Lower leg skin (tissue), 4 donors: ENCODE data around the gene GNAI2. TPM values are rescaled to one million over a fixed set of nuclear protein-coding genes. Genes with fewer than 3 reads are reported as not detected.

Experiments used
- DNase-seq, 2 donors: peaks; one replicate each; pipeline ENCODE4 v3.0.0-alpha.2; 2019; ENCODE audit warnings: low spot score in 2 of 2
- H3K4me3 ChIP-seq: fragments of 200-600 bp; sonication (generic); 2 replicates; pipeline ENCODE4 v1.5.1; 2017; ENCODE audit warnings: mild to moderate bottlenecking, low read depth; ENCODE audit not compliant: poor library complexity, severe bottlenecking
- POLR2A ChIP-seq, 2 donors: fragments of 450-650 bp; IDR thresholded peaks; one replicate each; pipeline ENCODE4 v1.6.1; 2016 to 2017; ENCODE audit warnings: antibody characterized with exemption in 2 of 2, mild to moderate bottlenecking in 1 of 2, moderate library complexity in 1 of 2
- WGBS, 2 donors: methylation state at CpG; one replicate each; pipeline ENCODE4 v1.1.5; 2018; 5-methylcytosine and 5-hydroxymethylcytosine counted together
- intact Hi-C: fragments of 100-400 bp; cut with DNase I; formaldehyde crosslinking; loops from one replicate; pipeline ENCODE4 v1.15.0; 2023; ENCODE audit warnings: low total_unique reads
- total RNA-seq, 4 donors: library from RNA; depleted of rRNA; stranded (reverse); fragments of >200 nt; gene quantifications; one replicate each; pipeline ENCODE4 v1.1.0, GENCODE V29; 2016
- TF ChIP-seq, protein P1 (sequence below), 3 donors: fragments of 450-650 bp; IDR thresholded peaks; one replicate each; pipeline ENCODE4 v1.5.1; 2016; ENCODE audit warnings: antibody characterized with exemption in 3 of 3, mild to moderate bottlenecking in 3 of 3, moderate library complexity in 2 of 3

The GNAI2 gene
- 100 to 1,000 TPM in 1 of 4 donors, 10 to 100 TPM in 3; 56.5 to 123 (median 74.8) TPM for total RNA-seq

DNA sequence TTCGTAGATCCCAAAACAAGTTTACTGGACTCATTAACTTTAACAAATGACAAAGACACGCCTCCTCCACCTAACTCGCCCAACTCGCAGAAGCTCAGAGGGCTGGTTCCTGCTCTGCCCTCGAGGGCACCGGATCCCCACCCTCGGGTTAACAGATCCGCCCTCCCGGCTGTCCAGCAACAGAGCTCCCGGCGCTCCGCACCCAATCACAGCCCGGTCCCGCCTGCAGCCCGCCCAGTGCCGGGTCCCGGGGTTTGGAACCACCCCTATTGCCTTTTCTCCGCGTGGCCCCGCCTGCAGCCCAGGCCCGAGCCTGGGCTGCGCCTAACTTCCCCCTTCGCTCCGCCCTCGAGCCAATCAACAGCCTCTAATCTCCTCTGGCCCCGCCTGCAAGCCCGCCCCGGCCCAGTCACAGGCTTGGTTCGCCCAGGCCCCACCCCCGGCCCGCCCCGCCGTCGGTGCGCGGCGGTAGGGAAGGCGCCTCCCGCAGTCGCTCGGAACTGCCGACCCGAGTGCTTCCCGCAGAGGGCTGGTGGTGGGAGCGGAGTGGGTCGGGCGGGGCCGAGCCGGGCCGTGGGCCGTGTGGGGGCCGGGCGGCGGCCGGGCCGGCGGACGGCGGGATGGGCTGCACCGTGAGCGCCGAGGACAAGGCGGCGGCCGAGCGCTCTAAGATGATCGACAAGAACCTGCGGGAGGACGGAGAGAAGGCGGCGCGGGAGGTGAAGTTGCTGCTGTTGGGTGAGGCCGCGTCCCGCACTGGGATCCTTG, at the start of gene GNAI2:
GNAI2 (plus strand) TSS at position 489 of the 768 bp plus-strand sequence; CDS start at position 621, 132 bp downstream.
- DNase-seq, result peak; percentile 98 to 100
- intact Hi-C loops, result no loop called here
- WGBS, 2 donors, result 1 to 2% methylated on average over 62 to 75 of the region's 75 CpGs
- TF ChIP-seq, protein P1, sequence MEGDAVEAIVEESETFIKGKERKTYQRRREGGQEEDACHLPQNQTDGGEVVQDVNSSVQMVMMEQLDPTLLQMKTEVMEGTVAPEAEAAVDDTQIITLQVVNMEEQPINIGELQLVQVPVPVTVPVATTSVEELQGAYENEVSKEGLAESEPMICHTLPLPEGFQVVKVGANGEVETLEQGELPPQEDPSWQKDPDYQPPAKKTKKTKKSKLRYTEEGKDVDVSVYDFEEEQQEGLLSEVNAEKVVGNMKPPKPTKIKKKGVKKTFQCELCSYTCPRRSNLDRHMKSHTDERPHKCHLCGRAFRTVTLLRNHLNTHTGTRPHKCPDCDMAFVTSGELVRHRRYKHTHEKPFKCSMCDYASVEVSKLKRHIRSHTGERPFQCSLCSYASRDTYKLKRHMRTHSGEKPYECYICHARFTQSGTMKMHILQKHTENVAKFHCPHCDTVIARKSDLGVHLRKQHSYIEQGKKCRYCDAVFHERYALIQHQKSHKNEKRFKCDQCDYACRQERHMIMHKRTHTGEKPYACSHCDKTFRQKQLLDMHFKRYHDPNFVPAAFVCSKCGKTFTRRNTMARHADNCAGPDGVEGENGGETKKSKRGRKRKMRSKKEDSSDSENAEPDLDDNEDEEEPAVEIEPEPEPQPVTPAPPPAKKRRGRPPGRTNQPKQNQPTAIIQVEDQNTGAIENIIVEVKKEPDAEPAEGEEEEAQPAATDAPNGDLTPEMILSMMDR (IDR thresholded peaks at IDR 0.05), result no peak
- TF ChIP-seq POLR2A (IDR thresholded peaks at IDR 0.05), result peak in 1 of 2 donors; percentile 53
- peak within 1 kb of the TSS; percentile 65 for H3K4me3 ChIP-seq

DNA sequence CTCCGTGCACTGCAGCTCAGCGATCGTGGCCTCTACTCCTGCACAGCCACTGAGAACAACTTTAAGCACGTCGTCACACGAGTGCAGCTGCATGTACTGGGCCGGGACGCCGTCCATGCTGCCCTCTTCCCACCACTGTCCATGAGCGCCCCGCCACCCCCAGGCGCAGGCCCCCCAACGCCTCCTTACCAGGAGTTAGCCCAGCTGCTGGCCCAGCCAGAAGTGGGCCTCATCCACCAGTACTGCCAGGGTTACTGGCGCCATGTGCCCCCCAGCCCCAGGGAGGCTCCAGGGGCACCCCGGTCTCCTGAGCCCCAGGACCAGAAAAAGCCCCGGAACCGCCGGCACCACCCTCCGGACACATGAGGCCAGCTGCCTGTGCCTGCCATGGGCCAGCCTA, 48.3 kb upstream of the GNAI2 start:
- 89% methylated on average over 18 to 19 of the region's 19 CpGs for WGBS, 2 donors
- H3K4me3 ChIP-seq, result no peak overlapping the region
- intact Hi-C loops, result loop anchor here (2.0 kb wide), 1 partner anchor 67 kb away; no protein-coding TSS in a partner anchor
- no peak for DNase-seq
- TF ChIP-seq, protein P1 (IDR thresholded peaks at IDR 0.05), result no peak
- TF ChIP-seq POLR2A (IDR thresholded peaks at IDR 0.05), result no peak

DNA sequence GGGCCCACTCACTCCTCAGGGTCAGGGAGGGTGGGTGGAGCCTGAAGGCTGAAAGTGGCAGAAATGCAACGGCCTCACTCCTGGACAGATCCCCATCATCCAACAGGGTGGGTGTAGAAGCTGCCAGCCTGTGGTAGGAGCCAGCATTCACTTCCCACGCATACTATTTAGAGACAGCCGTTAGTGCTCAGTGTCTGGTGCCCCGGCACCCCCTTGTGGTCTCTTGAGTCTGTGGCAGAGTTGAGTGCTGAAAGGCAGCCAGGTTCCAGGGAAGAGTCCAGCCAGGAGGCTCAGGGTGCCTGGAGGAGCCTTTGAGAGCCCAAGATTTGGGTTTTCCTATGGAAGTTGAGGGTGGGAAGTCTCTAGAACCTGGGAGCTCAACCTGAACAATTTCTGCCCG, 46.7 kb upstream of the GNAI2 start:
- WGBS, 2 donors, result 7 to 14% methylated on average over 5 of the region's 5 CpGs
- H3K4me3 ChIP-seq, result no peak overlapping the region
- TF ChIP-seq POLR2A (IDR thresholded peaks at IDR 0.05), result no peak
- TF ChIP-seq, protein P1 (IDR thresholded peaks at IDR 0.05), result peak in 1 of 3 donors; percentile 63
- intact Hi-C loops, result loop anchor here (2.0 kb wide), 1 partner anchor 68 kb away; no protein-coding TSS in a partner anchor
- peak; percentile 62 to 93 for DNase-seq

DNA sequence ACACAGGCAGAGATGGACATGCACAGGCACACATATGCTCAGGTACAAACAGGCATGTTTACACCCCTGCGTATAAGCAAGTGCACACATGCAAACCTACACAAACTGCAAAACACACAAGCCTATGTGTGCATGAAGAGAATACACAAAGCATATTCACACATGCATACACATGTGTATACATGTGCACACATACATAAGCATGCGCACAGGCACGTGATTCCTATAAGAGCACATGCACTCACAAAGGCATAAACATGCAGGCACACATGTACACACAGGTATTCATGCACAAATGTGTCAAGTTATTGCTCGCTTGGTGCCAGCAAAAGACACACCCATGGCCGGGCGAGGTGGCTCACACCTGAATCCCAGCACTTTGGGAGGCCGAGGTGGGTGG, 46.0 kb upstream of the GNAI2 start:
- intact Hi-C loops, result loop anchor here (2.0 kb wide), 1 partner anchor 69 kb away; no protein-coding TSS in a partner anchor
- 53 to 57% methylated on average over 7 of the region's 7 CpGs for WGBS, 2 donors
- H3K4me3 ChIP-seq, result no peak overlapping the region
- TF ChIP-seq POLR2A (IDR thresholded peaks at IDR 0.05), result no peak
- TF ChIP-seq, protein P1 (IDR thresholded peaks at IDR 0.05), result no peak
- no peak for DNase-seq

DNA sequence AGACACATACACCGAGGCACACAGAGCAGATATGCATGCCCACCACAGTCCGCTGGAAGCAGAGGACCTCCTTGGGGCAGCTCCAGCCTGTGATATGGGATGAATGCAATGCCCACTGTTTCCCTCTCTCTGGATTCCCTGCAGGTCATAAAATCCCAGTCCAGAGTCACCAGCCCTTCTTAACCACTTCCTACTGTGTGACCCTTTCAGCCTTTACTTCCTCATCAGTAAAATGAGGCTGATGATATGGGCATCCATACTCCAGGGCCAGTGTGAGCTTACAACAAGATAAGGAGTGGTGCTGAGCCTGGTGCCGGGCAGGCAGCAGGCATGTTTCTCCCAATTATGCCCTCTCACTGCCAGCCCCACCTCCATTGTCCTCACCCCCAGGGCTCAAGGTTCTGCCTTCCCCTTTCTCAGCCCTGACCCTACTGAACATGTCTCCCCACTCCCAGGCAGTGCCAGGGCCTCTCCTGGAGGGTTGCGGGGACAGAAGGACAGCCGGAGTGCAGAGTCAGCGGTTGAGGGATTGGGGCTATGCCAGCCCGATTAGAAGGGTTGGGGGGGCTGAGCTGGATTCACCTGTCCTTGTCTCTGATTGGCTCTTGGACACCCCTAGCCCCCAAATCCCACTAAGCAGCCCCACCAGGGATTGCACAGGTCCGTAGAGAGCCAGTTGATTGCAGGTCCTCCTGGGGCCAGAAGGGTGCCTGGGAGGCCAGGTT, 44.9 kb upstream of the GNAI2 start, which contains the start of gene GNAT1:
GNAT1 (plus strand) TSS at position 675 of the 725 bp plus-strand sequence. CDS start 116 bp downstream, outside the sequence.
- H3K4me3 ChIP-seq, result no peak within 1 kb of the TSS
- intact Hi-C loops, result no loop called here
- WGBS, 2 donors, result 68 to 69% methylated on average over 8 of the region's 8 CpGs
- TF ChIP-seq POLR2A (IDR thresholded peaks at IDR 0.05), result no peak
- no peak for DNase-seq

DNA sequence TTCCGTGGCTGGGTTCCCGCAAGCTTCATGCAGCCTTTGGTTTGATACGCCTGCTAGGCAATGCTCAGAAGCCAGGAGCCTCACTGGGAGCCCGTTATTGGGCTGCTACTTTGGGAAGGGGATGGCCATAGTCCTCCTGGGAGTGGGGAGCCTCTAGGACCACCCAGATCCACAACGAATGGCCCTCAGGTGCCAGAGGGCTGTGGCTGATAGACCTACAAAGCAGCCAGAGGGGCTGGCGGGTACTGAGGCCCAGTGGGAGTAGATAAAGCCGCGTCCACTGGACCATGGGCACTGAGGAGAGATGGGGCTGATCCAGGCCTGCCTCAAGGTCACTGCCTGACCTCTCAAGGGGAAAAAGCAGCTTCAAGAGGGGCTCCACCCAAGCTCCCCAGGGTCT, 43.9 kb upstream of the GNAI2 start:
- H3K4me3 ChIP-seq, result no peak overlapping the region
- TF ChIP-seq POLR2A (IDR thresholded peaks at IDR 0.05), result no peak
- TF ChIP-seq, protein P1 (IDR thresholded peaks at IDR 0.05), result no peak
- WGBS, 2 donors, result 72 to 76% methylated on average over 8 of the region's 8 CpGs
- intact Hi-C loops, result no loop called here
- no peak for DNase-seq
